GM21528 (cell line): ENCODE measurements around the gene KRTAP10-12.

ENCODE experiments used
- ATAC-seq: cut with Tn5 transposase; IDR thresholded peaks from one replicate; pipeline ENCODE4 v1.9.1; 2021; ENCODE audit warnings: mild to moderate bottlenecking, moderate library complexity; ENCODE audit not compliant: unreplicated experiment, low FRiP score

The KRTAP10-12 gene

DNA sequence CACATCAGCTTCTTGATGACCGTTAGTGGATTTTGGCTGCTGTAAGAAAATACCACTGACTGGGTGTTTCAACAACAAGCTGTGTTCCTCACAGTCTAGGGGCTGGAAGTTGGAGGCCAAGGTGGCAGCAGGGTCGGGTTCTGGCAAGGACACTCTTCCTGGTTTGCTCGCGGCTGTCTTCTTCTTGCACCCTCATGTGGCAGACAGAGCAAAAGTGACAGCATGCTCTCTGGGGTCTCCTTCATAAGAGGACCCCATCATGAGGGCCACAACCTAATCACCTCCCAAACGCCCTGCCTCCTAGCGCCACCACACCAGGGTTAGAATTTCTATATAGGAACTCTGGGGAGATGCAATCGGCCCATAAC, 33.0 kb downstream of the KRTAP10-12 start:
- ATAC-seq = no peak

DNA sequence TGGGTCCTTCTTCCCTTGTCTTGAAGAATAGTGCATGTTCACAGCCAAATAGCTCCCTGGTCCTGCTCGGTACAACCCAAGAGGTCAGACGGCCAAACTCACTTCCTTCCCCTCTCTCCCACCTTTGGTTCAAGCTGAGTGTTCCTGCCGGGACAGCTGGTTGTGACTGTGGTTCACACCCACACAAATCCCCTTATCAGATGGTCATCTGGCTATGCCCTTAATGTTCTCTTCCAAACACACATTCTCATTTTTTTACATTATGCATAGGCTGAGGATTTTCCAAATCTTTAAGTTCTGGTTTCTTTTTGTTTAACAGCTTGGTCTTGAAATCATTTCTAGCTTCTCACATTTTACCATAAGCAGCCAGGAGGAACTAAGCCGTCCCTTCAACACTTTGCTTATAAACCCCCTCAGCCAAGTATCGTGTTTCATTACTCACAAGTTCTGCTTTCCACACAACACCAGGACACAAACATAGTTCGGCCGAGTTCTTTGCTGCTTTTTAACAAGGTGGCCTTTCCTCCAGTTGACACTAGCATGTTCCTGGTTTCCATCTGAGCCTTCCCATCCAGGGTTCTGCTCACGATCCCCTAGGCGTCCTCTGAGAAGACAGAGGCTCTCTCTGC, 34.1 kb downstream of the KRTAP10-12 start:
- no peak for ATAC-seq

- ATAC-seq = no peak
Observed at GRCh38 chr21:44732263-44732662, 35.3 kb downstream of the KRTAP10-12 start.

- ATAC-seq = no peak
Observed at GRCh38 chr21:44732956-44733355, 36.0 kb downstream of the KRTAP10-12 start.

- no peak for ATAC-seq
Observed at GRCh38 chr21:44734026-44734745, 37.2 kb downstream of the KRTAP10-12 start.

GRCh38 chr21:44734841-44735240, 37.9 kb downstream of the KRTAP10-12 start:
- ATAC-seq = no peak

GRCh38 chr21:44735821-44736220, 38.8 kb downstream of the KRTAP10-12 start:
- no peak for ATAC-seq

DNA sequence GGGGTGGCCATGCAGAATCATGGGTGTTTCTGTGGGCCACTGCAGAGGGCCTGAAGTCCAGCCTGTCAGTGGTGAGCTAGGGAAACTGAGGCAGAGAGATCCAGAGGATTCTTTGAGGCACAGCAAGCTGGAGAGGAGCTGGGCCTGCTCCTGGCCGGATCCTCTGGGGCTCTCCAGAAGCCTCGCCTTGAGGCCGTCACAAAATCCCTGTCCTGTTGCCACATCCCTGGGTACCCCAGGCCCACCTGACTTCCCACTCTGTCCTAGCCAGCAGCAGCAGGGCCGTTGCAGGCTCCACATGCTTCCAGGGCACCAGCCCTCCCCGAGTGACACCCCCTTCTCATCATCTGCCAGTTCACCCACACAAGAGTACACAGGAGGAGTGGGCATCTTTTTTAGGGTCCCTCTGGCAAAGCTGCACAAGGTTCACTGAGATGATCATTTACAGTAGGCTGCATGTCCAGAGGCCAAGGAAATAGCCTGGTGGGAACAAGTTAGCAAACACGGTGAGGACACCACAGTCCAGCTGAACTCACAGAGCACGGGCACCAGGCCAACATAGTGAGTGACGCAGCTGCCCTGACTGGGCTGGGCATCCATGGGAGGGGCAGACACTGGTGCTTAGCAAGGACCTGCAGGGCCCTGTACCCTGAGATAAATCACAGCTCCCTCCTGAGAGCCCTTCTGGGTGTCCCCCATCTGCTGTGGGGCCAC, 39.5 kb downstream of the KRTAP10-12 start:
- no peak for ATAC-seq

GRCh38 chr21:44737706-44738354, 40.9 kb downstream of the KRTAP10-12 start:
- no peak for ATAC-seq

- no peak for ATAC-seq
Observed at GRCh38 chr21:44738621-44739020, 41.6 kb downstream of the KRTAP10-12 start.

DNA sequence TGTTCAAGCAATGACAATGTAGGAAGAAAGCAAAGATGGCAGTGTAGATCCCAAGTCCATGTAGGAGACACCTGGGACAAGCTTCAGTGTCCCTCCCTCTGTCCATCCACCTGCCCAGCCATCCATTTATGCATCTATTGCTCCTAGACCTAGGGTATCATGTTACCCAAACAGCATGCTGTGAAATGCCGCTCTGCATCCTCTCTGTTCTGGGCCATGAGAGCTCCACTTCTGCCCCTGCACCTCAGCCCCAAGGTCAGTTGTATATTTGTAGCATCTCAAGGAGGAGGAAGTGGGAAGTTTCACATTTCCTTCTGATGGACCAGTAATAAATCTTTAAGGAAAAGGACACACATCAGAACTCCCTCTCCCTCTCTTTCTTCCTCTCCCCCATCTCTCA, 42.3 kb downstream of the KRTAP10-12 start:
- ATAC-seq = no peak

DNA sequence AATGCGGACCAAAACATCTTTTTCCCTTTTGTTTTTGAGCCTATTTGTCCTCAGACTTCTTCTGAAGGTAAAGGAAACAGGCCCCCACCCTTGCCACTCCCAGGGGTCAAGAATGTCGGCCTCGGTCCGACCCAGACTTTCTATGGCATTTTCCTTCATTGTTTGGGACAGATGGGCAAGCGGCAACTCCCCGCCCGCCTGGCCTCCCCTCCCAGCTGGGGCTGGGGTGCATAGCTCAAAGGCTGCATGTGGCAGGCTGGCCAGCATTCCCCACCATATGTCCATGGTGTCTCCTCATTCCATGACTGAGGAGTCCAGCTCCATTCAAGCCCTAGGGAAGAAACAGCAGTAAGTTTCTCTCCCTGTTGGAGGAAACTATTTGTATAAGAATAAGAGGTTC, 43.8 kb downstream of the KRTAP10-12 start:
- no peak for ATAC-seq

DNA sequence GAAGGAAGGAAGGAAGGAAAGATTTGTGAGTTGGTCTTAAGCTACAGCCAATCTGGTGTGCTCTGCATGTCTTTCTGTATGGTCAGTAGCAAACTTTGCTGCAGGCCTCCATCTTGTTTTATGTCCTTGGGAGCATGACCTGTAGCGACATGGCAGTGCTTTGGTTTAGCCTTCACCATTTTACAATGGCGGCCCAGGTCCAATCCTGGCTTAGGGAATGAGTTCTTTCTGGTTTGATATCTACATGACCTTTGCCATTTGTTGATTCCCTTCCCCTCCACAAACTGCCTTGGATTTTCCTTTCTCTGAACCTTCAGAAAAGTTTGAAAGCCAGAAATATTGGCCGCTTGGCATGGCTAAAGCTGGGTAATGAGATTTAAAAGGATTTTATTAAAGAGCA, 44.9 kb downstream of the KRTAP10-12 start:
- ATAC-seq = no peak

GRCh38 chr21:44742418-44743153, 45.6 kb downstream of the KRTAP10-12 start:
- ATAC-seq = no peak
